ENCODE data around the gene PSMB7.

DNA sequence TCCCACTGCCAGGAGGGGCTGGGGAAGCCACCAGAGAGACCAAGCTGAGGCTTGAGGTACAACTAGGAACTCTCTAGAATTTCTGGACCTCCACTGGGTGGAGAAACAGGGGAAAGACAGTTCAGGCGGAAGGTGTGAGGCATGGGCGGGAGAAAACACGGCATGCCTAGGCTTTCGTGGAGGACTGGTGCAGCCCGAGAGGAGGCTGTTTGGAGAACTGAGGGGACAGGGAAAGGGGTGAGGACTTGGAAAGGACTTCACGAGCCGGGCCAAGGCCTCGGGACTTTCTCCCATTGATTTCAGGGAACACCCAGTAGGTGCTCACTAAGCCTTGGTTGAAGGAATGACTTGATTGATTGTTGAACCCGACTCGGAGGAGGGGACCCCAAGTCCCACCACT lies 25.5 kb upstream of the PSMB7 start:
- TF ChIP-seq ZNF274 (IDR thresholded peaks at IDR 0.05; ENCODE audit: low read depth, low read length) (no peak), YY1 (IDR thresholded peaks at IDR 0.05; ENCODE audit: insufficient read depth, insufficient read length) (no peak)
